Measurements from ENCODE around the gene ARHGAP26.

ARHGAP26 gene

DNA sequence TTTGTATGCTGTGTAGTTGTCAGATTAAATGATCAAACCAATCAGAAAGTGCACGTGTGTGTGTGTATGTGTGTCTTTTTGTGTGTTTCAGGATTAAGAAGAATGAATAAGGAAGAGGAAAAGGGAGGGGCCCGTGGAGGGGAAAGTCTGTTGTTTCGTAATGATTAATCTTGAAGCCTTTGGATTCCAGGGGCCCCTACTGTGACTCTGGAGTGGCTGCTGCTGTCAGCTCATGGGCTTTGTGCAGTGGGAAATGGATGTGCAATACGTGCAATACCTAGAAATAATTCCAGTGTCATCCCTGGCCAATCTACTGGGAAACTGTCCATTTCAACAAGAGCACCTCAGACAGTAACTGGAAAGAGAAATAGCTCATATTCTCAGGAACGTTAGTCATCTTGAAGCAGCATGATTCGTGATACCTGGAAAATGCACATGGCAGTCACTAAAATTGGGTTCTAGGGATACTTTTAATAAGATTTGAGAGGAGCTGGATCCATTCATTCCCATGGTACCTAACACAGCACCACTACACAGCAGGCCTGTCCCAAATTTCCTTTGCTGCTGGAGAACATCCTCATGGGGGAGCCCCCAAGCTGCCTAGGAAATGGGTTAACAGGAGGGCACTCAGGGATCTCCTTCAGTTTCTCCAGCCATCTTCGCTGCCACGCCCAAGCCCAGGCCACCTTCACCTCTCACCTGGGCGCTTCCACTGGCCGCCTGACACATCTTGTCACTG lies 447.1 kb downstream of the ARHGAP26 start:
- DNase-seq: no peak

DNA sequence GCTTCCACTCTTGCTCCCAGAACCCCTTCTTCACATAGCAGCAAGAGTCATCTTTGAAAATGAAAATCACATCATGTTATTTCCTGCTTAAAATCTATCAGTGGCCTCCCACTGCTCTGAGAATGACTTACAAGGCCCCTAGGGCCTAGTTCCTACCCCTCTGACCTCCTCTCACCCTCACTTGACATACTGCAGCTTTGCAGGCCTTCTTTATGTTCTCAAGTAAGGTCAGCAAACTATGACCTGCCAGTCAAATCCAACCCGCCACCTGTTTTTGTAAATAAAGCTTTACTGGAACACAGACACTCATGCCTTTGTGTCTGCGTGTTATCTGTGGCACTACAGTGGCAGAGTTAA lies 447.6 kb downstream of the ARHGAP26 start:
- no peak for DNase-seq

DNA sequence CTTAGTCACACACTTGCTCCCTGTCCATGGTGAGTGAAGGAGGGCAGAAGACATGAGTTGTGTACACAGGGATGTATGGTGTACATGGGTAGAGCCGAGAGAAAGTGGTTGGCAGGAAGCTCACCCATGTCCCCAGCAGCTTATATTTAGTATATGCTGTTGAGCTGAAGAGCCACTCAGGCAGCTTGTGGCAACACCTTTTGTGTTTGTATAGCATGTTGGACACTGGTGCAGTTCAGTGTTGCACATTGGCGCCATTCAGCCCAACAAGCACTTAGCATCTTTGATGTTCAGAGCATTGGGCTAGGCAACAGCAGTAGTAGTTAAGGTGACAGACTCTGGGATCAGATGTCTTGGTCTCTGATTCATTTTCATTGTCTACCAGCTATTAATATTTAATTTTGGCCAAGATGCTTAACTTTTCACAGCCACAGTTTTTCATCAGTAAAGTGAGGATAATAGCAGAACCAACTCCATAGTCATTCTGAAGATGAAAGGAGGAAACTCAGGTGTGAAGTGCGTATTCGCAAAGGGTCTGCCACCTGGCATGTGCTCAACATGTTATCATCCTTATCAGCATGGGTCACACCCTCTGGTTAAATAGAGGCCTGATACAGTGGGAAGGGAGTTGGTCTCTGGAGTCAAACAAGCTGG lies 448.5 kb downstream of the ARHGAP26 start:
- DNase-seq: no peak

DNA sequence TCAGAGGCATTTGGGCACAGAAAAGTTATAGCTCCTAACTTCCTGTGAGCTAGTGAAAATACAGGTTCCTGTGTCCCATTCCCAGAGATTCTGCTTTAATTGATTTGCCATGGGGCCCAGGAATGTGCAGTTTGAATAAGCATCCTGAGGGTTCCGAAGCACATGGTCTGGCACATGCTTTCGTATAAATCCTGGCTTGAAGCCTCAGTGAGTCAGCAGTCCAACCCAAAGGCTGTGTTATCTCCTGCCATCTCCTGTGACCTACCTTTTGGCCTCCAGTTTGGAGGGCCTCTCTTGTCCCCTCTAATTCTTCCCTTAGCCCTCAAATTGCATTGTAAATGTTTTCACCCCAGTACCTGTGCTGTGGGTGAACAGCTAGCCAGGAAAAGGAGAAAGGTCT lies 449.5 kb downstream of the ARHGAP26 start:
- no peak for DNase-seq

DNA sequence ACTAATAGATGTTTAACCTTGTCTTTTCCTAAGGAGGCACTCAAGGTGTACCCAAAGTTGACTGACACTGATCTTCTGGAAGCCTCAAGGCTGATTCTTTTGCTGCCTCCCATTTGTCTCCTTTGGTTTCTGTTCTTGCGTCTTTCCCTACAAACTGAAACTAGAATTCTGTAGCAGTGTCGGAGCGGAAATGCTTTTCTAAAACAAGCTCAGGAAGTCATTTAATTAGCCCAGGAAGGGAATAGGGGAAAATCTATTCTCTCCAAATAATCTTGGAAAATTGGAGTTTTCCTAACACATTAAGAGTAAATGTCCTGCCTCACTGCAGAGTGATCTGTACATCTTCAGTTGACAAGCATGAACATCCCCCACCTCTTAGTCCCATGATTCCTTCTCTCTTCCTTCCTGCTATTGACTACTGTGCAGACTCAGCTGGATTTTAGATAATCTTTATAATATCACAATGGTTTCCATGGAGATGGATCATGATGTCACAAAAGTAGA lies 450.6 kb downstream of the ARHGAP26 start:
- DNase-seq: no peak

DNA sequence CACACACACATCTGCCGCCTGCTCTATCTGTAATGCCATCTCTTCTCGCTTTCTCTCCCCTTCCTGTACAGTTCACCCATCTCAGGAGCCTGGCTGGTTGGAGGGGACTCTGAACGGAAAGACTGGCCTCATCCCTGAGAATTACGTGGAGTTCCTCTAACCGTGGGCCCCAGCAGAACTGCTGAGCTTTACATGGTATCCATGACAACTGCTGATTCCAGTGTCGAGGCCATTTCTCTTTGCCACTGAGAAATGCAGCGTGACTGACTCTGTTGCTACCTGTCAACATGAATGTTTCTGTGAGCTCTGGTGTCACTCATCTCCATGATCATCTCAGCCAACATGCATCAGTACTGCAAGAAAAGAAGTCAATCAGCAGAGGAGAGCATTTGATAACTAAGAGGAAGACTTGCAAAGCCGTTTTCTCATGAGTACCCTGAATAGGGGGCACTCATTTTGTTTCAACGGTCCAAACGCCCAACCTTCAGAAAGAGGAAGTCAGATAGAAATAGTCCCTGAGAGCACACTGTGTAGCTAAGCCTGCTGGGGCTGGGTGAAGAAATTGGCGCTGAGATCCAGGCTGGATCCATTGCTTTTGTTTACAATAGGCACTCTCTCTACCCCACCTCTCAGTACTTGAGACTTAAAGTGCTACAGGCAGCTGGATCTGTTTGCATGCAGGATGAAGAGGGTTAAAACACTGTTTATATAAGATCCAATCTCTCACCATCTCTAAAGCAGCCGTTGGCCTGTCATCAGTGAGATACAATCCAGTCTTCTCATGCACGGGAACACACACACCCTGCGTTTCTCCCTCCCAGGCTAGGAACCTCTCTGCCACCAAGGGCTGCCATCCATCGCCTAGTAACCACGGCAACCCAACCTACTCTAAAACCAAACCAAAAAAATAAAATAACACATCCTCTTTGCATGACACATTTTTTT lies 452.4 kb downstream of the ARHGAP26 start:
- DNase-seq: peak; percentile 60

DNA sequence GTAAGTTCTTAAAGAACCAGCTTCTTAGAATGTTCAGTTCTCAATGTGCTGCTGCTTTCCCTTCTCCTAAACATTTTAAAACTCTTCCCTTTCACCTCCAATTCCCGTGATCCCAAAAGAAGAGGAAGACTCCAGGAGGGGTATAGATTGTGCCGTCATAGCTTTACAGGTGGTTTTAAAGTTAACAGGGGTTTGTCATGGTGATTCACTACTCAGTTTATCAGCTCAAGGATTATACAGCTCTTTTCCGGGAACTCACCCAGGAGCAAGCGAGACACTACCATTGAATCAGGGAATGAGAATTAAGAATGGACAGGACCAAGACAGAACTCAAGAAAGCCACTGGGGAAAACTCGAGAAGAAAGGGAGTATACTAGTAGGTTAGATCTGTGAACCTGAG lies 454.5 kb downstream of the ARHGAP26 start:
- no peak for DNase-seq

DNA sequence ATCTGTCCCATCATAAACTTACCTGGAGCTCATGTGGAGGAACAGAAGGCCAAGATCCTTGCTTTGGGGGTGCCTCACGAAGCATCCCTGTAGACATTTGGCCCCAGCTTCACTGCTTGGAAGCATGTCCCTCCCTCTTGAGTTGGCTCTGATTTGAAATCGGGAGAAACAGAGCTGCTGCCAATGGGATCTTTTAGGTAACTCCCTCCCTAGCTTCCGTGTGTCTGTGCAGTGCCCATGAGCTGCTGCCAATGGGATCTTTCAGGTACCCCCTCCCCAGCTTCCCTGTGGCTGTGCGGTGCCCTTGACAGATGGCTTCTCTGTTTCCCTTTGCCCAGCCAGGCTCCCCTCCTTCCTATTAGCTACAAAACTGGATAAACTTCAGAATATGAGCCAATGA lies 455.3 kb downstream of the ARHGAP26 start:
- DNase-seq: no peak

DNA sequence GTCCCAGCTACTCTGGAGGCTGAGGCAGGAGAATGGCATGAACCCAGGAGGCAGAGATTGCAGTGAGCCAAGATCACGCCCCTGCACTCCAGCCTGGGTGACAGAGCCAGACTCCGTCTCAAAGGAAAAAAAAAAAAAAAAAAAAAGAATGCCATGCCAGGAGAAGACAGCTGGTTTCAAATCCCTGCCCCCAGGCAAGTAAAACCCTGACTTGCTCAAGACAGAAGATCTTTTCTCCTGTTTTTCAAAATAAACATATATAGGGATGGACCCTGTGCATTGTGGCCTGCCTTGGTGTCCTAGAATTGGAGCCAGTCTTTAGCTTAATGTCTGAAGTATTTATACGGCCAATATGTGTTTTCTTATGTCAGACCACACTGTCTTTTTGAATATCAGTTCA lies 456.2 kb downstream of the ARHGAP26 start:
- no peak for DNase-seq

DNA sequence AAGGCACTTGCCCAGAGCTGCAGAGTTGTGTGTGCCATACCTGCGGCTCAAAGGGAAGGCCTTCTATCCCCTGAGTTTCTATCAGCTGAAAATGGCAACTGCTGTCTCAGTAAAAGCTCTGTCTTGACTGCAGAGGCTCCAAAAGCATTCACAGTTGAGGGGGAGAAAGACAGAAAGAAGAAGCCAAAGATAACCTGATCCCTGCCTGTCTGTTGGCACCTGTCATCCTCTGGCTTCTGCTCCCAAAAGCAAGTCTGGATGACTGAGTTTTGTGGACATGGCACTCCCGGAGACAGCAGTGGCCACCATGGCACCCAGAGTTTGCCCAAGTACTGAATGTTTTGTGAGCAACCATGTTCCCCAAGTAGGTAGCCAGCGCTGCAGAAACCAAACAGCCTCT lies 456.7 kb downstream of the ARHGAP26 start:
- DNase-seq: no peak

DNA sequence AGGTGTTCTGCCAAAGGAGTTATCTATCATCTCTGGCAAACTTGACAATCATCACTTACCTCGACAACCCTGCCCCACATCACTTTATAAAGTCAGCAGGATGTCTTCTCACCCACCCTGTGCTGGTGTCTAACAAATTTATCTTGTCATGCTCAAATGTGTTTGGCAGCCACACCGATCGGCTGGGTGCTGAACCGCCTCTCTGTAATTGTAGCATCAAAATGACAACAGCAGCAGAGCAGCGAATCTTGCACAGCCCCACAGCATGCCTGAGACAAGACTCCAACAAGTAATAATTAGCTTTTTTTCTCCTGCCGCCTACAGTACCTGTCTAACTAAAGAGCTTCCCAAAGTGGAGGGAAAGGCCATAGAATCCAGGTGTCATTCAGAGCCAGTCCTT lies 457.1 kb downstream of the ARHGAP26 start:
- DNase-seq: no peak

DNA sequence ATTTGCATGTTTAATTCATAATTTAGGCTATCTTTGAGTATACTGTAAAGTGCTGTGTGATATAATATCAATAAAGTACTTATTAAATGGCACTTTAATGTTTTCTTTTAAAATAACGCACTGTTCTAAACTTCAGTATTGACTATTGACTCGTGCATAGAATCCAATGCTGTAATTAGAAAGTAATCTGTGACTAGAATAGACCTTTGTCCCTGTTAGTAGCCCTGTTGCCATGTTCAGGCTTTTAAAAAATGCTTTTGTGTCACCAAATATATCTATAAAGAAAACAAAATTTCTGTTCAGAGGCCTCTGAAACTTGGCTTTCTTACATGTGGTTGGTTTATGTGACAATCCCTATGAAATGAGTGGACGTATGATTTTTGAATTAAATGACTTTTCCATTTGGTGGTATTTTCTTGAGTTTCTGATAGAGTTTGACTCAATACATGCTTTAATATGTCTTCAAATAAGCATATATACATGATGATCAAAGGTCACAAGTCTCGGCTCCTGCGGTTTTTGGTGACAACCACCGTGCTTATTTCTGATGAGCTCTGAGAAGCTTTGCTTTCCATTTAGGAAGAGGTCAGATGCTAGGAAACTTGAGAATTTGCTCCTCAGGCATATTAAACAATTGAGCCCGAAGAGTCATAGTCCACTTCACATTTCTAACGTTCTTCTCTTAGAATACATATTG lies 458.6 kb downstream of the ARHGAP26 start:
- no peak for DNase-seq

DNA sequence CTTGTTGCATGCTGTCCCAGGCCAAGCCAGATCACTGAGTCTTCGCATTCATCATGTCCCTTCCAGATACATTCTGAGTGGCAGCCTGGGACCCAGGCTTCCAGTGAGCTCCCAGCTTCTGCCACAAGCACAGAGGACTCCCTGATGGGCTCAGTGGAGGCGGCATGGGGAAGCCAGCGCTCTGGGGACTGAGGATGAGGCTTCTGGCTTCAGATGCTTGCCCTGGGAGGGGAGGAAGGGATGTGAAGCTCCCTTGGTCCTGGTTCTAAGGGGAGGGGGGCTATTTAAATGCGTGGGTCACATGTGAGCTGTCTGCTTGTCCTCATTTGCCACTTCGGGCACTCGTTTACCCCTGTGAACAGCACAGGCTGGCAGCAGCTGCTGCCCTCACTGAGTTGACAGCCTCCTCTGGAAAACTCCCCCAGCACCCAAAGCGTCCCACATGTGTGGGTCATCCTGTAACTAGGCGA lies 459.3 kb downstream of the ARHGAP26 start:
- peak; percentile 7 for DNase-seq

DNA sequence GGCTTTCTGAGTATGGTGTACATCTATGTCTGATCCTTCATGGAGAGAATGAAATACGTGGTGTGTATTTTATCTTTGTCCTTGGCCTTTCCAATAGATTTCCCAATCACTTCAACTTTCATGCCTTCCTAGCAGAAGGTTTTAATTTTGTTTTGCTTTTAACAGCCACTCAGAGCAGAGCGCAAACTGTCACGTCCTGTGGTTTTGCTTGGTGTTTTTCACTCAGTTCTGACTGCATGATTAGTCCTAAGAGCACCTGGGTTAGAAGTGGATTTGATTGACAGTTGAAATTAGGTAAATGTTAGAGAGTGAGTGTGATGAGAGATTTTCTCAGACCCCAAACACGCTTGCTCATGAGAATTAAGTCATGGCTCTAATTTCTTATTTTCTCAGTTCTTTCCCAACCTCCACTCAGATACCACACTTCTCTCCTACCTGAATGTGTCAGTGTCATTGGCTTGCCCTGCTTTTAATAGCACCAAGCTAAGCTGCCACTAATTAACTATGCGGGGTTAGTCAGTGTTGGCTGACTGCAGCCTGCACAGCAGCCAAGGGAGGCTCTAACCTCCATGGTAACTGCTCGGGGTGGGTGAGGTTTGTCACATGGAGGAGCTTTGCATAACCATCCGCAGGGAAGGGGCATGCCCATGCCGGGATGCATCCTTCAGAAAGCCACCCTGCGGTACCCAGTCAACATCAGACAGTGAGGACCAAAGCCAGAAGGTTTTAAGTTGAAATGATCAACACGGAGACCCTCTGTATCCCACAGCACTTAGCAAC lies 459.9 kb downstream of the ARHGAP26 start:
- peak; percentile 30 for DNase-seq

DNA sequence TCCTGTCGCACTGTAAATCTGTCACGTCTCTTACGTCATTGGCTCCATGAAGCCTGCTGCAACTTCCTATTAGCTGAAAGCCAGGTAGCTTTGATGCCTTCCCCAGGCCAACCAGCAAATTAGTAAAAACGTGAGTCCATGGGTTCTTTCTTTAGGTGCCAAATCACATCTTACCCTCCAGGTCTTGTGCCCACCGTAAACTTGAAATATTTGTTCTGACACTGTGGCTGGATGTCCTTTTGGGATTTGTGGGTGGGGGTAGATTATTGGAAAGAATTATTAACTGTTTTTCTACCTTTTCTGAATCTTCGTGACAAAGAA lies 460.5 kb downstream of the ARHGAP26 start:
- DNase-seq: no peak

DNA sequence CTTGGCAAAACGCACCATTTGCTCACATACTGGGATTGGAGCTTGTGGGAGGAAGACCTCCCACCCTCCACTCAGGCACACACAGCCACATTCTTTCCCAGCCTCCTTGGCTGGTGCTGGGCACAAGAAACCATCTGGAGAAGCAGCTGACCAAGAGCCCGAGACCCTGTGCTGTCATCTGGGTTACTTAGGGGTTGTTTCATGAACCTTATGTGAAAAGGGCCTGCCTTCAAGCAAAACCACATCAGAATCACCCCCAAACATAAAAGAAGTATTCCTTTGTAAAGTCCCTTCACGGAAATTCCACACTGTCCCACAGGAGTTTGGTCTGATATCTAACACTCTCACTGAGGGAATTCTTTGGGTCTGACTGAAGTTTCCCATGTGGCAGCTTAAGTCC lies 461.2 kb downstream of the ARHGAP26 start:
- no peak for DNase-seq

DNA sequence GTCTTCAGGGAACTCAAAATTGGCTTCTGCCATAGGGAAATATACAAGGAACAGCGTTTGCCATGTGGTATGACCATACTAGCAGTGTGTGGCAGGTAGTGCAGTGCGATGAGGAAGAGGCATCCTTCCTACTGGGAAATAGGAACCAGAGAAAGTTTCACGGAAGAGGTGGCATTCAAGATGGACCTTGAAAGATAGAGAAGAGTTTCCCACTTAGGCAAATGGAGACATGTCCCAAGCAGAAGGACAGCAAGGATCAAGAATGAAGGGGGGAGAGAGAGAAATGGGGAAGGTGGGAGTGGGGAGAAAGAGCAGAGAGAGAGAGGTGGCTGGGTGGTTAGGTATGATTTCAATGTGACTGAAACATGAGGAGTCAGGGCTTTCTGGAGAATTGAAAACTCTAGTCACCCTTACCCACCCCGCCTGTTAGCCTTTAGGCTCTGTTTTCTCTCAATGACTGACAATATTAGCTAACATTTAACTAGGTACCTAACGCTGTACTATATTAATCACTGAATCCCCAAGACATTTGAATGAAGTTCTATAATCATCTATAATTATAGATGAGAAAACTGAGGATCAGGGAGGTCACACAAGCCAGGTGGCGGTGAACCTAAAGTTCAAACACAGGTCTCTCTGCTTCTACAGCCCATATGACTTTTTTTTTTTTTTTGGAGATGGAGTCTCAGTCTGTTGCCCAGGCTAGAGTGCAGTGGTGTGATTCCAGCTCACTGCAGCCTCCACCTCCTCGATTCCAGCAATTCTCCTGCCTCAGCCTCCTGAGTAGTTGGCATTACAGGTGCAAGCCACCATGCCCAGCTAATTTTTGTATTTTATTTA lies 462.0 kb downstream of the ARHGAP26 start:
- no peak for DNase-seq

DNA sequence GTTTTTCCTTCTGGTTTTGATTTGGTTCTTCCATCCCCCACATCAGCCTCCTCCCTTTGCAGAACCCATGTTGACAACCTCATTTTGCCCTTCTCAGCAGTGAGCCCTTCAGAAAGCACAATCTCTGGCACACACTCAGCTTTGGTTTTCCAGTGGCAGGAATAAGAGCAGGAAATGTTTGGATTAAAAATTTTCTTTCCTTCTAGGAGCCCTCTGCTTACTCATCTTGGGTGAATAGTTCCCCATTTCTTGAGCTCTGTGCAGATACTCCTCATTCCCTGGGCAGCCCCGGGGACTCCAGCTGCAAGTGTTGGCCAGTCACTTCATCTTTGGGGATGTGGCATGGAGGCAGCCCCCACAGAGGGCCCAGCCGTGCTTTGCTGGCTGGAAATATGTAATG lies 462.9 kb downstream of the ARHGAP26 start:
- DNase-seq: no peak

DNA sequence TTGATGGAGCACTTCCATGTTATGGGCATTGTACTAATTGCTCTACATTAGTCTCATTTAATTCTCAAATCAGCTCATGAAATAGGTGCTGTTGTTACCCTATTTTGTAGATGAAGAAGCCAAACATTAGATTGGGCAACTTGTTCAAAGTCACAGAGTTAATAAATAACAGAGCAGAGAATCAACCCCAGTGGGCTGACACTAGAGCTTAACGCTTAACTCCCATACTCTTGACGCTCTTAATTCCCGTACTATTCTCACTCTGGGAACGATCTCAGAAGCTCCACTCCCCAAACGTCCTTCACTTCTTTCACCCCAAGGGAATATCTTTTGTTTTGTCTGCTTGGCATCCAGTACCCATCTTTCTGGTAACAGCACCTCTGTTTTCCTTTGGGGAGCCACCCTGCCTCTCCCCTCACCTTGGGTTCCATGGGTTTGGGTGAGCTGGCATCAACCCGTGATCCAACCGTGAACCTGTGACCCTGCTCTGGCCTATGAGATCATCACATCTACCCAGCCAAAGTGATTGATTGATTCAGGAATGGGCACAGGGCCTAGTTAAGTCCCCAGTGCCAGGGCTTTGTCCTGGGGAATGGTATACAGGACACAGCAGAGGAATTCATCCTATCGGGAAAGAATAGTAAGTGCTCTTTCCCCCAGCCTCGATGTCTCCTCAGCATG lies 464.1 kb downstream of the ARHGAP26 start:
- DNase-seq: no peak

DNA sequence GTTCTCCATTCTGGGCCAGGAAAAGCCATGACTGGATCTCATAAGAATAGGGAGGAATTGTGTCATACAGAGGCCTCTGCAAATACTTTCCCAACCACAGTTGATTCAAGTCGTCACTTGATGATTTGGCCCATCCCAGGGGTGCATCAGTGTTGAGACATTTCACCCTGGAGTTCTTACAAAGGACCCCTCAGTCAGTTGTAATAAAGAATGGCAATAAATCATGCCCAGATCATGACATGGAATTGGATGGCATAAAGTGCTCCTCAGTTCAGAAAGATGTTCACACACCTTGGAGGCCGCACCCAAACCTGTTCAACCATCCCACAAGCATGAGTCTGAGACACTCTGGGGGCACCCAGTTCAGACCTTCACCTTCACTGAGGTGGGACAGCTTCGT lies 465.2 kb downstream of the ARHGAP26 start:
- no peak for DNase-seq

DNA sequence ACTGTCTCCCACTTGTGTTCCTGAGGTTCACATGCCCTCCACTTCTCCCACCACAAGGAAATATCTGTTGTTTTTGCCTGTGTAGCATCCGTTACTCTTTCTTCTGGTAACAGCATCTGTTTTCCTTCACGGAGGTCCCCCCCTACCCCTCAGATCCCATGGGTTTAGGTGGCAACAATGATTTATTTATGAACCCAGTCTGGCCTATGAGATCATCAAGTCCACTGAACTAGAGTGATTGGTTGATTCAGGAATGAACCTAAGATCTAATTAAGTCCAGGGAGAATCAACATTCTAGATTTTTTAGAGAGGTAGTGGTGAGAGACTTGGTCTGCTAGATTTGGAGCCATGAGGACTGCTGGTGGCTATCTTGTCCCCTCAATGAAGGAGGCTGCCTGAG lies 466.5 kb downstream of the ARHGAP26 start:
- DNase-seq: no peak
